Subcutaneous adipose tissue (tissue), 4 donors: ENCODE results near the gene PLSCR1. TPM values are rescaled to one million over a fixed set of nuclear protein-coding genes. Genes with fewer than 3 reads are reported as not detected.

ENCODE experiments used
- CTCF ChIP-seq: fragments of 450-650 bp; IDR thresholded peaks from one replicate; pipeline ENCODE4 v1.5.1; 2016; ENCODE audit warnings: low read depth, mild to moderate bottlenecking, control low read depth, antibody characterized with exemption, moderate library complexity
- total RNA-seq, 4 donors: library from RNA; depleted of rRNA; stranded (reverse); fragments of >200 nt; gene quantifications; one replicate each; pipeline ENCODE4 v1.1.0, GENCODE V29; 2016

Gene PLSCR1
- total RNA-seq, 4 donors from 2014 or later = 111 to 182 (median 163) TPM

GRCh38 chr3:146561463-146561862, 17.1 kb upstream of the PLSCR1 start:
- no peak for TF ChIP-seq CTCF

GRCh38 chr3:146560678-146561077, 16.3 kb upstream of the PLSCR1 start:
- TF ChIP-seq CTCF = no peak

- TF ChIP-seq CTCF = no peak
These were observed 15.0 kb upstream of the PLSCR1 start for GRCh38 chr3:146559388-146559787.

- TF ChIP-seq CTCF = no peak
These were observed 14.4 kb upstream of the PLSCR1 start for GRCh38 chr3:146558781-146559180.

GRCh38 chr3:146557745-146558144, 13.3 kb upstream of the PLSCR1 start:
- TF ChIP-seq CTCF = no peak

GRCh38 chr3:146555311-146555710, 10.9 kb upstream of the PLSCR1 start:
- no peak for TF ChIP-seq CTCF

GRCh38 chr3:146554151-146554760, 9.8 kb upstream of the PLSCR1 start:
- TF ChIP-seq CTCF = no peak
